CMK (cell line): ENCODE results near the gene CIDEB.
"Not testable (repeated sequence)": the region's sequence is repeated elsewhere in the genome, so short reads cannot be mapped to it uniquely, and the experiment has no call there.

Experiments used
- DNase-seq: peaks from one replicate; pipeline ENCODE4 v3.0.0-alpha.2; 2010; ENCODE audit warnings: low read depth

Gene CIDEB

GRCh38 chr14:24307575-24308341 lies at the start of gene CIDEB:
CIDEB (minus strand) TSS chr14:24307977; CDS start chr14:24307858, 119 bp downstream.
- no peak for DNase-seq

- no peak for DNase-seq
These were observed 48.4 kb upstream of the CIDEB start for GRCh38 chr14:24356208-24356607.

- no peak for DNase-seq
These were observed 47.2 kb upstream of the CIDEB start for GRCh38 chr14:24355009-24355408.

- DNase-seq: not testable (repeated sequence)
These were observed 46.7 kb upstream of the CIDEB start for GRCh38 chr14:24354482-24354825.

GRCh38 chr14:24353559-24354481 lies 46.0 kb upstream of the CIDEB start:
- no peak for DNase-seq

- DNase-seq: no peak
These were observed 43.7 kb upstream of the CIDEB start for GRCh38 chr14:24351517-24351916.

GRCh38 chr14:24349742-24350141 lies 42.0 kb upstream of the CIDEB start:
- DNase-seq: no peak

- DNase-seq: no peak
These were observed 40.4 kb upstream of the CIDEB start for GRCh38 chr14:24348186-24348585.

GRCh38 chr14:24347134-24347533 lies 39.4 kb upstream of the CIDEB start:
- DNase-seq: no peak

- no peak for DNase-seq
These were observed 36.3 kb upstream of the CIDEB start for GRCh38 chr14:24343795-24344660.

- DNase-seq: no peak
These were observed 35.1 kb upstream of the CIDEB start for GRCh38 chr14:24342889-24343288.

GRCh38 chr14:24340606-24341005 lies 32.8 kb upstream of the CIDEB start:
- DNase-seq: no peak

GRCh38 chr14:24339284-24340151 lies 31.7 kb upstream of the CIDEB start, which contains the start of gene RIPK3:
RIPK3 (minus strand) TSS chr14:24339991; CDS start chr14:24339826, 165 bp downstream.
- DNase-seq: no peak

- no peak for DNase-seq
These were observed 31.1 kb upstream of the CIDEB start for GRCh38 chr14:24338843-24339242.

- no peak for DNase-seq
These were observed 30.0 kb upstream of the CIDEB start for GRCh38 chr14:24337824-24338175.

- no peak for DNase-seq
These were observed 29.5 kb upstream of the CIDEB start for GRCh38 chr14:24337144-24337823.

- DNase-seq: peak; percentile 54
These were observed 27.8 kb upstream of the CIDEB start for GRCh38 chr14:24335461-24336171.

GRCh38 chr14:24334431-24335291 lies 26.9 kb upstream of the CIDEB start, which contains the start of gene ADCY4:
ADCY4 (minus strand) TSS chr14:24335071; CDS start chr14:24334652, 419 bp downstream.
- no peak for DNase-seq
